GM18861 (cell line): ENCODE measurements around the gene CTSG.
"Not testable (repeated sequence)": the region's sequence is repeated elsewhere in the genome, so short reads cannot be mapped to it uniquely, and the experiment has no call there.

Experiments
- ATAC-seq: cut with Tn5 transposase; IDR thresholded peaks from one replicate; pipeline ENCODE4 v1.9.1; 2021; ENCODE audit not compliant: unreplicated experiment

Gene CTSG

DNA sequence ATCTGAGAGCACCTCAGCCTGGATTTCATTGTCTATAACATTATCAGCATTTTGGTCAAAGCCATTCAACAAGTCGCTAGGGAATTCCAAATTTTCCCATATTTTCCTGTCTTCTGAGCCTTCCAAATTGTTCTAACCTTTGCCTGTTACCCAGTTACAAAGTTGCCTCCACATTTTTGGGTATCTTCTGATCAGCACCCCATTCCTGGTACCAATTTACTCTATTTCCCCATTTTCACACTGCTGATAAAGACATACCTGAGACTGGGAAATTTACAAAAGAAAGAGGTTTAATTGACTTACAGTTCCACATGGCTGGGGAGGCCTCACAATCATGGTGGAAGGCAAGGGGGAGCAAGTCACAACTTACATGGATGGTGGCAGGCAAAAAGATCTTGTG lies 27.0 kb downstream of the CTSG start:
- not testable (repeated sequence) for ATAC-seq

- no peak for ATAC-seq
Measured at GRCh38 chr14:24542346-24542936, 33.6 kb downstream of the CTSG start.

DNA sequence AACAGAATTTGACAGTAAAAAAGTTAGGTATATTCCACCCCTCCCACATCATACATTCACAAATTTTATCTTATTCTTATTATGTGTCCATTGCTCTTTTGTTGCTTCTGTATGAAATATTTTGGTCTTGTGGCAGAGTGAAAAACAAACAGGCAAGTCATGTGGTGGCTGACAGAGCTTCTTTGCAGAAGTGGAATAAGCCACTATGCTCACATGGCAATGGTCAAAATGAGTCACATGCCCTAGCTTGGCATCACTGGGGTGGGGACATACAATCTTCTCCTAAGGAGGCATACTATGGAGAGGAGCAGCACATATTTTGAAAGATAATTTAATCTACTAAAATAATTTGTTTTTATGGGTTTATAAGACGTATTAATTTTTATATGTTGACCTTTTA lies 40.3 kb downstream of the CTSG start:
- no peak for ATAC-seq

GRCh38 chr14:24534286-24534685 lies 41.8 kb downstream of the CTSG start:
- no peak for ATAC-seq

DNA sequence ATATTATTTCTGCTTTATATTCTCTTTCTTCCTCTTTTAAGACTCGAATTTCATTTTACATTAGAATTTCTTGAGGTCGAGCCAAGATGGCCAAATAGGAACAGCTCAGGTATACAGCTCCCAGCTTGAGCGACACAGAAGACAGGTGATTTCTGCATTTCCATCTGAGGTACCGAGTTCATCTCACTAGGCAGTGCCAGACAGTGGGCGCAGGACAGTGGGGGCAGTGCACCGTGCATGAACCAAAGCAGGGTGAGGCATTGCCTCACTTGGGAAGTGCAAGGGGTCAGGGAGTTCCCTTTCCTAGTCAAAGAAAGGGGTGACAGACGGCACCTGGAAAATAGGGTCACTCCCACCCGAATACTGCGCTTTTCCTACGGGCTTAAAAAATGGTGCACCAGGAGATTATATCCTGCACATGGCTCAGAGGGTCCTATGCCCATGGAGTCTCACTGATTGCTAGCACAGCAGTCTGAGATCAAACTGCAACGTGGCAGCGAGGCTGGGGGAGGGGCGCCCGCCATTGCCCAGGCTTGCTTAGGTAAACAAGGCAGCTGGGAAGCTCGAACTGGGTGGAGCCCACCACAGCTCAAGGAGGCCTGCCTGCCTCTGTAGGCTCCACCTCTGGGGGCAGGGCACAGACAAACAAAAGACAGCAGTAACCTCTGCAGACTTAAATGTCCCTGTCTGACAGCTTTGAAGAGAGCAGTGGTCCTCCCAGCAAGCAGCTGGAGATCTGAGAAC lies 50.0 kb downstream of the CTSG start:
- not testable (repeated sequence) for ATAC-seq
